ENCODE results near the gene MTRFR.

GRCh38 chr12:123231931-123232330 lies 1.3 kb upstream of the MTRFR start:
- TF ChIP-seq, protein P1, sequence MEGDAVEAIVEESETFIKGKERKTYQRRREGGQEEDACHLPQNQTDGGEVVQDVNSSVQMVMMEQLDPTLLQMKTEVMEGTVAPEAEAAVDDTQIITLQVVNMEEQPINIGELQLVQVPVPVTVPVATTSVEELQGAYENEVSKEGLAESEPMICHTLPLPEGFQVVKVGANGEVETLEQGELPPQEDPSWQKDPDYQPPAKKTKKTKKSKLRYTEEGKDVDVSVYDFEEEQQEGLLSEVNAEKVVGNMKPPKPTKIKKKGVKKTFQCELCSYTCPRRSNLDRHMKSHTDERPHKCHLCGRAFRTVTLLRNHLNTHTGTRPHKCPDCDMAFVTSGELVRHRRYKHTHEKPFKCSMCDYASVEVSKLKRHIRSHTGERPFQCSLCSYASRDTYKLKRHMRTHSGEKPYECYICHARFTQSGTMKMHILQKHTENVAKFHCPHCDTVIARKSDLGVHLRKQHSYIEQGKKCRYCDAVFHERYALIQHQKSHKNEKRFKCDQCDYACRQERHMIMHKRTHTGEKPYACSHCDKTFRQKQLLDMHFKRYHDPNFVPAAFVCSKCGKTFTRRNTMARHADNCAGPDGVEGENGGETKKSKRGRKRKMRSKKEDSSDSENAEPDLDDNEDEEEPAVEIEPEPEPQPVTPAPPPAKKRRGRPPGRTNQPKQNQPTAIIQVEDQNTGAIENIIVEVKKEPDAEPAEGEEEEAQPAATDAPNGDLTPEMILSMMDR (IDR thresholded peaks at IDR 0.05; ENCODE audit: low read depth, low read length, missing input control) = no peak
- TF ChIP-seq, protein P2, sequence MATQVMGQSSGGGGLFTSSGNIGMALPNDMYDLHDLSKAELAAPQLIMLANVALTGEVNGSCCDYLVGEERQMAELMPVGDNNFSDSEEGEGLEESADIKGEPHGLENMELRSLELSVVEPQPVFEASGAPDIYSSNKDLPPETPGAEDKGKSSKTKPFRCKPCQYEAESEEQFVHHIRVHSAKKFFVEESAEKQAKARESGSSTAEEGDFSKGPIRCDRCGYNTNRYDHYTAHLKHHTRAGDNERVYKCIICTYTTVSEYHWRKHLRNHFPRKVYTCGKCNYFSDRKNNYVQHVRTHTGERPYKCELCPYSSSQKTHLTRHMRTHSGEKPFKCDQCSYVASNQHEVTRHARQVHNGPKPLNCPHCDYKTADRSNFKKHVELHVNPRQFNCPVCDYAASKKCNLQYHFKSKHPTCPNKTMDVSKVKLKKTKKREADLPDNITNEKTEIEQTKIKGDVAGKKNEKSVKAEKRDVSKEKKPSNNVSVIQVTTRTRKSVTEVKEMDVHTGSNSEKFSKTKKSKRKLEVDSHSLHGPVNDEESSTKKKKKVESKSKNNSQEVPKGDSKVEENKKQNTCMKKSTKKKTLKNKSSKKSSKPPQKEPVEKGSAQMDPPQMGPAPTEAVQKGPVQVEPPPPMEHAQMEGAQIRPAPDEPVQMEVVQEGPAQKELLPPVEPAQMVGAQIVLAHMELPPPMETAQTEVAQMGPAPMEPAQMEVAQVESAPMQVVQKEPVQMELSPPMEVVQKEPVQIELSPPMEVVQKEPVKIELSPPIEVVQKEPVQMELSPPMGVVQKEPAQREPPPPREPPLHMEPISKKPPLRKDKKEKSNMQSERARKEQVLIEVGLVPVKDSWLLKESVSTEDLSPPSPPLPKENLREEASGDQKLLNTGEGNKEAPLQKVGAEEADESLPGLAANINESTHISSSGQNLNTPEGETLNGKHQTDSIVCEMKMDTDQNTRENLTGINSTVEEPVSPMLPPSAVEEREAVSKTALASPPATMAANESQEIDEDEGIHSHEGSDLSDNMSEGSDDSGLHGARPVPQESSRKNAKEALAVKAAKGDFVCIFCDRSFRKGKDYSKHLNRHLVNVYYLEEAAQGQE (IDR thresholded peaks at IDR 0.05) = no peak
- TF ChIP-seq YY1 (IDR thresholded peaks at IDR 0.05) (peak; percentile 4), FOXA1 (IDR thresholded peaks at IDR 0.05) (no peak), EGR1 (IDR thresholded peaks at IDR 0.05; ENCODE audit: low read depth in 2 of 2) (no peak), NR2F2 (IDR thresholded peaks at IDR 0.05) (no peak), TAF1 (conservative IDR thresholded peaks at IDR 0.05) (peak; percentile 37), MAX (IDR thresholded peaks at IDR 0.05) (no peak), RAD21 (IDR thresholded peaks at IDR 0.05) (no peak)
- TF ChIP-seq, protein P3, sequence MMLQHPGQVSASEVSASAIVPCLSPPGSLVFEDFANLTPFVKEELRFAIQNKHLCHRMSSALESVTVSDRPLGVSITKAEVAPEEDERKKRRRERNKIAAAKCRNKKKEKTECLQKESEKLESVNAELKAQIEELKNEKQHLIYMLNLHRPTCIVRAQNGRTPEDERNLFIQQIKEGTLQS (IDR thresholded peaks at IDR 0.05) = no peak
